ENCODE measurements around the gene HAAO.

The HAAO gene

DNA sequence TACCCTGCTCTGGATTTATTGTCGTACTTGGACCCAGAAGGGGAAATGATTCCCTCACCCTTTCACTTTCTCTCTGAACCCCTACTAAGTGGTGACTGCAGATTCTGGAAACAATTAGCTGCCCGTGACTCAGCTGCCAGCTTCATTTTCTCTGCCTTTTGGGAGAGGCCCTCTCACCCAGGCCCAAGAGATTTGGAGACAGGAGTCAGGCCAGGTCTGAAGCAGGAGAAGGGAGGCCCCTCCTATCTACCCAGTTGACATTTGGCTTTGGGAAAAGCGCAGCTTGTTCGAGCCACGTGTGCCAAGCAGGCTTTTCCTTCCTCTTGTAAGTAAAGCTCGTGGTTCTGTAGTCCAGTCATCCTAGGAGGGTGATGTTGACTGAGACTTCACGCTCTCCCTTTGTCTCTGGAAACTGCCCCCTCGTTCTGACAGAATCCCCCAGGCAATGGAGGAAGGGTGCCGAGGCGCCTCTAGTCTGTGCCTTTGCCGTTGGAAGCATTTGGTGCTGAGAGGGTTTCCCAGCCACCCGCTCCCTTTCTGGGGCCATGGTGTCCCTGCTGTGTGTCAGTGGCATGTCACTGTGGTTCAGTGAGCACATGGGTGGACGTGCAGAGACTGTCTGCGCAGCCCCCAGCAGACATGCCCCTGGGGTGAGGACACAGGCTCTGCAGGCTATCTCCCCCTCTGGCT is 37.0 kb downstream of the HAAO start:
- H3K36me3 ChIP-seq (ENCODE audit: control insufficient read depth, insufficient read depth, low read length), result no peaks in the 10 kb centered on the region
- peaks cover 9% of the 10 kb centered on the region for H3K4me1 ChIP-seq (ENCODE audit: control insufficient read depth, insufficient read depth, low read length)
- no peak overlapping the region for H3K4me3 ChIP-seq (ENCODE audit: low read depth, low read length)
- H3K9ac ChIP-seq (ENCODE audit: low read depth, low read length), result no peak overlapping the region
- H3K9me3 ChIP-seq (ENCODE audit: control insufficient read depth, insufficient read depth, low read length), result no peaks in the 10 kb centered on the region
- H3K27me3 ChIP-seq (ENCODE audit: control insufficient read depth, insufficient read depth, low read length), result no peaks in the 10 kb centered on the region
- no peak overlapping the region for H3K27ac ChIP-seq (ENCODE audit: low read depth, low read length)

DNA sequence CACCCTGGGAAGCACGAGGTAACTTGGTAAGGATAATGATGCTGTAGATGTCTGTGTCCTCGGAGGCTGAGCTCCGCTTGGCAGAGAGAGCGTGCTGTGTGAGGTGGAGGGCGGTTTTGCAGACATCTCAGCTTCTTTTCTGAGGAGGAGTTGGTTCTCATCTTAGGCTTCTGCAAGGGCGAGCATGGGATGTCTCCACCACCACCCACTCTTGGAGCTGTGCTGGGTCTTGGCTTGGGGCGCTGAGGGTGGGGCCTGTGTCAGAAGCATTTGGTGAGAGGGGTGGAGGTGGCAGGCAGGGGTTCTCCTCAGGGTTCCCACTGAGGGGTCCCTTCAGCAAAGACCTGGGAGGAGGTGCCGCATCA is 37.6 kb downstream of the HAAO start:
- Histone ChIP-seq H3K27me3 (ENCODE audit: control insufficient read depth, insufficient read depth, low read length) (no peaks in the 10 kb centered on the region), H3K27ac (ENCODE audit: low read depth, low read length) (no peak overlapping the region), H3K4me1 (ENCODE audit: control insufficient read depth, insufficient read depth, low read length) (peaks cover 9% of the 10 kb centered on the region), H3K36me3 (ENCODE audit: control insufficient read depth, insufficient read depth, low read length) (no peaks in the 10 kb centered on the region), H3K4me3 (ENCODE audit: low read depth, low read length) (no peak overlapping the region), H3K9me3 (ENCODE audit: control insufficient read depth, insufficient read depth, low read length) (no peaks in the 10 kb centered on the region), H3K9ac (ENCODE audit: low read depth, low read length) (no peak overlapping the region)

DNA sequence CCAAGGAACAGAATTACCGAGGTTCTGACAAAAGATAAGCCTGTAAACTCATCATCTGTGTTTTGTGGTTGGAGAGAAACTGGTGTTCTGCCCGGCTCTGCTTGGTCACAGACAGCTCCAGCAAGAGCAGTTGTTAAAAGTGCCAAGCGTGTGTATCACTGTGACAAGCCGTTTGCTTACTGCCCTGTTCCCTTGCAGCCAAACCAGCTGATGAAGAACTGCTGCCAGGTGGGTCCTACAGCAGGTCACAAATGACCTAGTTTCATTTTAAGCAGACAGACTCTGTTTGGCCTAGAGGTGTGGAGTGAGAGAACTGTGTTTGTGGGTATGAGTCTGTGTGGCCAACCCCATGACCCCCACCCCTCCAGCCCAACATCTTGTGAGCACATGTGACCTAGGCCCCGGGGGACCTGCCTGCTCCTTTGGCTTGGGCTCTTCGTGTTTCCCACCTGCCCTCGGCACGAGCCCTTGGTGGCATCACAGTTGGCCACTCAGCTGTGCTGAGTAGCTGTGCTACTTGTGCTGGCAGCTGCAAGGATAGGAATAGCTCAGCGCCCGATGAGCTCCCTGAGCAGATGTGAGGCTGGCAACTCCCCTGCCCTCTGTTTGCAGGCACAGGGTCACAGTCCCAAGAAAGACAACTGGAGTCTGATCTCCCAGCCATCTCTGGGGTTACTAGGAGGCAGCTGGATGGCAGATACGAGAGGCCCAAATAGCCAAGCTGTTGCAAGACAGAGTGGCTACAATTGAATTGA is 38.2 kb downstream of the HAAO start:
- Histone ChIP-seq H3K9ac (ENCODE audit: low read depth, low read length) (no peak overlapping the region), H3K36me3 (ENCODE audit: control insufficient read depth, insufficient read depth, low read length) (no peaks in the 10 kb centered on the region), H3K27me3 (ENCODE audit: control insufficient read depth, insufficient read depth, low read length) (no peaks in the 10 kb centered on the region), H3K9me3 (ENCODE audit: control insufficient read depth, insufficient read depth, low read length) (no peaks in the 10 kb centered on the region), H3K4me3 (ENCODE audit: low read depth, low read length) (no peak overlapping the region), H3K4me1 (ENCODE audit: control insufficient read depth, insufficient read depth, low read length) (peaks cover 9% of the 10 kb centered on the region), H3K27ac (ENCODE audit: low read depth, low read length) (no peak overlapping the region)

DNA sequence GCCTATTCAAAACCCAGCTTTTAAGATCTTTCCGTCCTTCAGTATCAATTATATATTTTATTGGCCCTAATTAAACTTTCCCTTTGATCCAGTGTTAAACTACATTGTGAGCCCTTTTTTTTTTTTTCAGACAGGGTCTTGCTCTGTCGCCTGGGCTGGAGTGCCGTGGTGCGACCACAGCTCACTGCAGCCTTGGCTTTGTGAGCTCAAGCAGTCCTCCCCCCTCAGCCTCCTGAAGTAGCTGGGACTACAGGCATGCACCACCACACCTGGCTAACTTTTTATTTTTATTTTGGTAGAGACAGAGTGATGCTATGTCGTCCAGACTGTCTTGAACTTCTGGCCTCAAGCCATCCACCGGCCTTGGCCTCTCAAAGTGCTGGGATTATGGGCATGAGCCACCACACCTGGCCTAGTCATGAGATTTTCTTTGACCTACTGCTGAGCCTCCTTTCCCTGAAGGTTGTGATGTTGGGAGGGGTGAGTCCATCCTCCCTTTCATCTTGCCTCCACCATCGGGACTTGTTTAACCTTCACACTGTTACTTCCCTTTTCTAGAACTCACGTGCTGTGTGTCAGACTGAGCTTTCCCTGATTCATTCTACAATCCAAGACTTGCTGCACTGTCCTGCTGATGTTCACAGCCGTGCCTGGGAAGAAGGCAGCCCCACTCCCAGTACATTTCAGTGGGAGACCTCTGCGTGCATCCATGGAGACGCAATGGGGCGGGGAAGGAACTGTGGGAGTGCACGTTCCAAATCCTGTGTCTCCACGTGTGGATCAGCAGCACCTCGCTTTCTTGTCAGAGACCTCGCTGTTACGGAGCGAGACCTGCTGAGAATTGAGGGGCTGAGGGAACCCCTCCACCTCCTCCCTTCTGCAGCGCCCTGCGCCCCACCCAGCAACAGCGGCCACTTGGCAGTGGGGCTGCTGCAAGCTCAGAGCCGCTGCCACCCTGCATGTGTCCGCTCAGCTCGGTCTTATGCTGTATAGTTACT is 39.3 kb downstream of the HAAO start:
- Histone ChIP-seq H3K4me3 (ENCODE audit: low read depth, low read length) (no peak overlapping the region), H3K9me3 (ENCODE audit: control insufficient read depth, insufficient read depth, low read length) (no peaks in the 10 kb centered on the region), H3K9ac (ENCODE audit: low read depth, low read length) (no peak overlapping the region), H3K27me3 (ENCODE audit: control insufficient read depth, insufficient read depth, low read length) (no peaks in the 10 kb centered on the region), H3K27ac (ENCODE audit: low read depth, low read length) (no peak overlapping the region), H3K36me3 (ENCODE audit: control insufficient read depth, insufficient read depth, low read length) (no peaks in the 10 kb centered on the region), H3K4me1 (ENCODE audit: control insufficient read depth, insufficient read depth, low read length) (peaks cover 3% of the 10 kb centered on the region; the same call in 1 of the 2 replicates)

DNA sequence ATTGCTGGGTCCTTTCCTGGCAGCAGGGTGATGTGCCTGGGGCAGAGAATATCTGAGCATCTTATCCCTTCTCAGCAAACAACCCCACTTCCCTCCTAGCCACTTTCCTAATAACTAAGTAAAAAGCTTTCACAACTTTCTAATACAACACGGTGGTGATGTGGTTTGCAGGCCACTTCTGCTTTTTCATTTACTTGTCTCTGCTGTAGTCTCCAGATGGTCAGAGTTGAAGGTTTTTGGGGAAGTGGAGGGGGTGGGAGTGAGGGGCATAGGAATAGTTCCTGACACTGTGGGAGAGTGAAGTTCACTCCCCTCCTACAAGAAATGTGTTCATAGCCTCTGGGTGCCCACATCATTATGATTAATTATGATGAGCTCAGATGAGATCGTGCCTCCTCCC is 40.1 kb downstream of the HAAO start:
- H3K9ac ChIP-seq (ENCODE audit: low read depth, low read length), result no peak overlapping the region
- no peaks in the 10 kb centered on the region for H3K4me1 ChIP-seq (ENCODE audit: control insufficient read depth, insufficient read depth, low read length)
- no peaks in the 10 kb centered on the region for H3K9me3 ChIP-seq (ENCODE audit: control insufficient read depth, insufficient read depth, low read length)
- H3K36me3 ChIP-seq (ENCODE audit: control insufficient read depth, insufficient read depth, low read length), result no peaks in the 10 kb centered on the region
- H3K27me3 ChIP-seq (ENCODE audit: control insufficient read depth, insufficient read depth, low read length), result no peaks in the 10 kb centered on the region
- no peak overlapping the region for H3K27ac ChIP-seq (ENCODE audit: low read depth, low read length)
- H3K4me3 ChIP-seq (ENCODE audit: low read depth, low read length), result no peak overlapping the region

DNA sequence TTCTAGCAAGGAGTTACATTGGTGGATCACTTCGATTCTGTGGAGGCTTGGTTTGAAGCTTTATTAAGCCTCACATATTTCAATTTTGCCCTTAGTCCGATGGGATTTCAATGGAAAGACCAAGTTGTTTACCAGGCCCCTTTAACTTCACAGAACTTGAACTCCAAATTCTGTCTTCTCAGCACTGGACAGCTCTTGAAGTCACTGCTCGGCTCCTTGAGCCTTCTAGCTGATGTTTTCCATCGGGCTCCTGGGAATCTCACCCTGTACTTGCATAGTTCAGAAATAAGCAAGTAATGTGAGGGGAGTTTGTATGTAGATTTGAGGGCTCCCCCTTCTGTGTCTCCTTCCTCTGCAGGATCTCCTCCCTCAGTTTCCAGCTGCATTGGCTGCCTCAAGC is 43.5 kb downstream of the HAAO start:
- no peak overlapping the region for H3K4me3 ChIP-seq (ENCODE audit: low read depth, low read length)
- H3K27ac ChIP-seq (ENCODE audit: low read depth, low read length), result no peak overlapping the region
- no peaks in the 10 kb centered on the region for H3K9me3 ChIP-seq (ENCODE audit: control insufficient read depth, insufficient read depth, low read length)
- no peaks in the 10 kb centered on the region for H3K4me1 ChIP-seq (ENCODE audit: control insufficient read depth, insufficient read depth, low read length)
- H3K9ac ChIP-seq (ENCODE audit: low read depth, low read length), result no peak overlapping the region
- no peaks in the 10 kb centered on the region for H3K27me3 ChIP-seq (ENCODE audit: control insufficient read depth, insufficient read depth, low read length)
- no peaks in the 10 kb centered on the region for H3K36me3 ChIP-seq (ENCODE audit: control insufficient read depth, insufficient read depth, low read length)

DNA sequence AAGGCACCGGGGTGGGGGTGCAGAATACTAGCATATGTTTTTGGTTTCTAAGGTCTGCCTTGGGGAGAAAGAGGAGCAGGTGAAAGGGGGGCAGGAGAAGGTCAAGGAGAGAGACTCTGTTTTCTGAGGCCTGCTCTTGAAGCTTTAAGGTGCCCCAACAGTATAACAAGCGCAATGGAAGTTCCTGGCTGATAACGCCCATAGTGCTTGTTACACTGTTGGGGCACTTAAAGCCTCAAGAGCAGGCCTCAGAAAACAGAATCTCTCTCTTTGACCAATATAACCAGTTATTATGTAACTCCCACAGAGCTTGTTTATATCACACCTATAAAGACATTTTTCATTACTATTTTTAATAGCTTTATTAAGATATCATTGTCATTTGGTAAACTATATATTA is 45.0 kb downstream of the HAAO start:
- H3K36me3 ChIP-seq (ENCODE audit: control insufficient read depth, insufficient read depth, low read length), result no peaks in the 10 kb centered on the region
- no peaks in the 10 kb centered on the region for H3K9me3 ChIP-seq (ENCODE audit: control insufficient read depth, insufficient read depth, low read length)
- H3K4me3 ChIP-seq (ENCODE audit: low read depth, low read length), result no peak overlapping the region
- H3K27ac ChIP-seq (ENCODE audit: low read depth, low read length), result no peak overlapping the region
- H3K27me3 ChIP-seq (ENCODE audit: control insufficient read depth, insufficient read depth, low read length), result no peaks in the 10 kb centered on the region
- H3K4me1 ChIP-seq (ENCODE audit: control insufficient read depth, insufficient read depth, low read length), result no peaks in the 10 kb centered on the region
- H3K9ac ChIP-seq (ENCODE audit: low read depth, low read length), result no peak overlapping the region

DNA sequence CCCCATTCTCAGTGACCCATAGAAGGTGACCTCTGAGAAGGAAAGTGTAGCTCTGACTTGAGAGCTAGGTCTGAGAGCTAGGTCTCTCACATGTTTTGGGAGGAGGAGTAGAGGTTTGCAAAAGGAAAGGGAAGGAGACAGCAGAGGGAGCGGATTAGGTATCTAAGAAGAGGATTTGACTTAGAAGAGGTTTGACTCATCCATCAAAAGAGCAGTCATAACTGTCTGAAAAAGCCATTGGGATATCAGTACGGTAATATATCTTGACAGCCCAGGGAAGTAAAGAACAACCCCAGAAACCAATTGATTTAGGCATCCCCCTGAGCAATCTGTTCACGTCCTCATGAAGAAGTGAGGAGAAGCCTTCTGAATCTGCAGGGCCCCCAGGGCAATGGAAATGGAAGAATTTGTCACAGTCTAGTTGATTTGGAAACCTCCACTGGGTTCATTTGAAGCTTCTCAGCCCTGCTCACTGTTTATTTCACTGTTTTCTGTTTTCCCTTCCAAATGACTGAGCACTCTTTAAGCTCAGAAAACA is 47.8 kb downstream of the HAAO start:
- Histone ChIP-seq H3K27me3 (ENCODE audit: control insufficient read depth, insufficient read depth, low read length) (no peaks in the 10 kb centered on the region), H3K36me3 (ENCODE audit: control insufficient read depth, insufficient read depth, low read length) (no peaks in the 10 kb centered on the region), H3K4me1 (ENCODE audit: control insufficient read depth, insufficient read depth, low read length) (no peaks in the 10 kb centered on the region), H3K4me3 (ENCODE audit: low read depth, low read length) (no peak overlapping the region), H3K9ac (ENCODE audit: low read depth, low read length) (no peak overlapping the region), H3K9me3 (ENCODE audit: control insufficient read depth, insufficient read depth, low read length) (no peaks in the 10 kb centered on the region), H3K27ac (ENCODE audit: low read depth, low read length) (no peak overlapping the region)

DNA sequence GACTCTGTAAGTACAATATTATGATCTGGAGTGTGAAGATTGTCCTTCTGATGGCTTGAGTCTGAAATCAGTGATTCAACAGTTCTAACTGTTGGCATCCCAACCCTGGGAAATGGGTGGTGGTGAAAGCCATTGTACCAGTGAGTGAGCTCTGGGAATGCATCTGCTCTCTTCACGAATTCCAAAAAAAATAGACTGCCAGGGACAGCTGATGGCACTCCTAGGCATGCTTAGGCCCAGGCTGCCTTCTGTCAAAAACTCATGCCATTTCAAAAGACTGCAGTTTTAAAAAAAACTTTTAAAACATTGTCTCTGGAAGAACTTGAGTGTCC is 48.8 kb downstream of the HAAO start:
- no peak overlapping the region for H3K4me3 ChIP-seq (ENCODE audit: low read depth, low read length)
- H3K4me1 ChIP-seq (ENCODE audit: control insufficient read depth, insufficient read depth, low read length), result peaks cover 5% of the 10 kb centered on the region
- H3K36me3 ChIP-seq (ENCODE audit: control insufficient read depth, insufficient read depth, low read length), result no peaks in the 10 kb centered on the region
- no peak overlapping the region for H3K9ac ChIP-seq (ENCODE audit: low read depth, low read length)
- H3K9me3 ChIP-seq (ENCODE audit: control insufficient read depth, insufficient read depth, low read length), result no peaks in the 10 kb centered on the region
- H3K27ac ChIP-seq (ENCODE audit: low read depth, low read length), result no peak overlapping the region
- H3K27me3 ChIP-seq (ENCODE audit: control insufficient read depth, insufficient read depth, low read length), result no peaks in the 10 kb centered on the region

DNA sequence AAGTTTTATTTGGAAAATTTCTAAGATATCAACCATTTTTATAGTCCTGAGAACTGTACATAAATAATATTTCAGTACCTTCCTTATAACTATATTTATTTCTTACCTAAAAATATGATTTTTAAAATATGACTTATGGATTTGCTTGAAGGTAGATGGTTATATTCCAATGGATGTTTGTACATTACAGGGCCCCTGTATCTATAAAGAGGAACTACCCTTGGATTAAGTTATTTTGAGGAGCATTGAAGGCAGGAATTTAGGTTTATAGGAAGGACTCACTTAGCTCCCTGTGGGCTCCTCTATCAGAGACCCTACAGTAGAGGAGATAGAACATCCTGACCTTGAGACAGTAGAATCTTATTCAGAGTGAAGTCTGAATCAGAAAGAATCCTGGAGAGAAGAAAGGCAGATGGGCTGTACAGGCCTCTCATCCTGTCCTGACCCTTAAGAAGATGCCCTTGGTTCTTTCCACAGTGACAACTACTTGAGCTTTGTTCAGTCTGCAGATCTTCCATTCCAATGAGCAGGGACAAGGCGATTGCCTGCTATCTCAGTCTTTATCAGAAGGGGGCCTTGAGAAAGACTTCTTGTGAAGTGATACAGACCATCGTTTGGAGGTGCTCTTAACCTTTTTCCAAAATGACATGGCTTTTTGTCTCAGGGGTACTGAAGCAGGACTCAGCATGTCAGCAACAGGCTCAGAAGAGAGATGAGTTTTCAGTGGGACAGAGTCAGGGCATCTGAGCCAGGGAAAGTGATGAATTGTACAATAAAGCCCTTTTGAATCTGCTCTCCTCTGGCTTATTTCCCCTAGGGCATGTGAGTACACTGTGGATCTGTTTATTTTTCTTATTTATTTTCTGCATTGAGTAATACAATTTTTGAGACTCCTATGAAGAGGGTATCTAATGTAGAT is 49.4 kb downstream of the HAAO start:
- no peak overlapping the region for H3K9ac ChIP-seq (ENCODE audit: low read depth, low read length)
- no peaks in the 10 kb centered on the region for H3K9me3 ChIP-seq (ENCODE audit: control insufficient read depth, insufficient read depth, low read length)
- no peaks in the 10 kb centered on the region for H3K36me3 ChIP-seq (ENCODE audit: control insufficient read depth, insufficient read depth, low read length)
- H3K4me3 ChIP-seq (ENCODE audit: low read depth, low read length), result no peak overlapping the region
- H3K27ac ChIP-seq (ENCODE audit: low read depth, low read length), result no peak overlapping the region
- H3K4me1 ChIP-seq (ENCODE audit: control insufficient read depth, insufficient read depth, low read length), result peaks cover 11% of the 10 kb centered on the region
- no peaks in the 10 kb centered on the region for H3K27me3 ChIP-seq (ENCODE audit: control insufficient read depth, insufficient read depth, low read length)

Data from HUES48 (cell line).